SK-N-SH treated with all-trans-retinoic acid at 6 μM for 48 hours (cell line): ENCODE measurements around the gene TLX2.

Experiments used
- ARNTL ChIP-seq: fragments of 450-650 bp; formaldehyde crosslinking; IDR thresholded peaks from 2 replicates; pipeline ENCODE4 v1.5.0; 2020; ENCODE audit warnings: low read depth, mild to moderate bottlenecking, moderate library complexity, borderline replicate concordance
- ISL1 ChIP-seq: fragments of 250-450 bp; sonication (Bioruptor Pico); IDR thresholded peaks from 2 replicates; pipeline ENCODE4 v2.1.2; 2022; ENCODE audit warnings: mild to moderate bottlenecking, moderate library complexity

GRCh38 chr2:74532222-74532621, 18.0 kb downstream of the TLX2 start:
- TF ChIP-seq ISL1 (CRISPR knock-in tag) (no peak), ARNTL (CRISPR knock-in tag) (no peak)
